ENCODE data around the gene HNF1B.

HNF1B gene

GRCh38 chr17:37718324-37719048 is 26.4 kb downstream of the HNF1B start:
- Histone ChIP-seq H3K4me3 (no peak overlapping the region), H3K27ac (no peak overlapping the region)
- DNase-seq (ENCODE audit: low spot score): no peak
- TF ChIP-seq CTCF (IDR thresholded peaks at IDR 0.05): no peak

- Histone ChIP-seq H3K27ac (no peak overlapping the region), H3K4me3 (no peak overlapping the region)
- no peak for TF ChIP-seq CTCF (IDR thresholded peaks at IDR 0.05)
- DNase-seq (ENCODE audit: low spot score): no peak
Observed at GRCh38 chr17:37717627-37718323, 27.1 kb downstream of the HNF1B start.

- DNase-seq (ENCODE audit: low spot score): no peak
- H3K27ac ChIP-seq: no peak overlapping the region
- no peak overlapping the region for H3K4me3 ChIP-seq
- no peak for TF ChIP-seq CTCF (IDR thresholded peaks at IDR 0.05)
Observed at GRCh38 chr17:37714897-37715296, 30.0 kb downstream of the HNF1B start.

- no peak overlapping the region for H3K27ac ChIP-seq
- TF ChIP-seq CTCF (IDR thresholded peaks at IDR 0.05): no peak
Observed at GRCh38 chr17:37713624-37714023, 31.2 kb downstream of the HNF1B start.

GRCh38 chr17:37713028-37713431 is 31.8 kb downstream of the HNF1B start:
- TF ChIP-seq CTCF (IDR thresholded peaks at IDR 0.05): no peak
- no peak overlapping the region for H3K4me3 ChIP-seq
- no peak for DNase-seq (ENCODE audit: low spot score)
- no peak overlapping the region for H3K27ac ChIP-seq

More at GRCh38 chr17:37713624-37714023, 31.2 kb downstream of the HNF1B start:
- H3K4me3 ChIP-seq: no peak overlapping the region
- DNase-seq (ENCODE audit: low spot score): no peak

- no peak for DNase-seq (ENCODE audit: low spot score)
- Histone ChIP-seq H3K4me3 (no peak overlapping the region), H3K27ac (no peak overlapping the region)
- TF ChIP-seq CTCF (IDR thresholded peaks at IDR 0.05): no peak
Observed at GRCh38 chr17:37711113-37711512, 33.7 kb downstream of the HNF1B start.

All from coronary artery (tissue), 2 donors.